ENCODE measurements around the gene NLGN3.

NLGN3 gene

GRCh38 chrX:71118985-71119535, 25.6 kb upstream of the NLGN3 start:
- no peak for DNase-seq

- DNase-seq, result no peak
Measured at GRCh38 chrX:71128166-71128833, 16.3 kb upstream of the NLGN3 start.

GRCh38 chrX:71128915-71129765, 15.5 kb upstream of the NLGN3 start:
- DNase-seq, result peak; percentile 54

GRCh38 chrX:71131510-71131909, 13.1 kb upstream of the NLGN3 start:
- no peak for DNase-seq

- no peak for DNase-seq
Measured at GRCh38 chrX:71140440-71140839, 4.2 kb upstream of the NLGN3 start.

GRCh38 chrX:71143508-71143907, 1.1 kb upstream of the NLGN3 start:
- no peak for DNase-seq

GRCh38 chrX:71147496-71148277, 3.0 kb downstream of the NLGN3 start:
- no peak for DNase-seq

- no peak for DNase-seq
Measured at GRCh38 chrX:71148278-71148663, 3.6 kb downstream of the NLGN3 start.

GRCh38 chrX:71151366-71151765, 6.7 kb downstream of the NLGN3 start:
- DNase-seq, result no peak

GRCh38 chrX:71154196-71154595, 9.6 kb downstream of the NLGN3 start:
- DNase-seq, result no peak

- no peak for DNase-seq
Measured at GRCh38 chrX:71154641-71155040, 10.0 kb downstream of the NLGN3 start.

- DNase-seq, result no peak
Measured at GRCh38 chrX:71158603-71159002, 14.0 kb downstream of the NLGN3 start.

- no peak for DNase-seq
Measured at GRCh38 chrX:71159335-71159734, 14.7 kb downstream of the NLGN3 start.

GRCh38 chrX:71160475-71160874, 15.8 kb downstream of the NLGN3 start:
- DNase-seq, result no peak

- no peak for DNase-seq
Measured at GRCh38 chrX:71162981-71163380, 18.3 kb downstream of the NLGN3 start.

GRCh38 chrX:71164071-71164470, 19.4 kb downstream of the NLGN3 start:
- no peak for DNase-seq

GRCh38 chrX:71166461-71166860, 21.8 kb downstream of the NLGN3 start:
- DNase-seq, result no peak

GRCh38 chrX:71167031-71167781, 22.6 kb downstream of the NLGN3 start:
- DNase-seq, result no peak

- DNase-seq, result no peak
Measured at GRCh38 chrX:71168134-71168533, 23.5 kb downstream of the NLGN3 start.

- no peak for DNase-seq
Measured at GRCh38 chrX:71169586-71169985, 24.9 kb downstream of the NLGN3 start.

GRCh38 chrX:71170660-71171059, 26.0 kb downstream of the NLGN3 start:
- DNase-seq, result no peak

GRCh38 chrX:71171110-71171801, 26.6 kb downstream of the NLGN3 start:
- no peak for DNase-seq

Measured in NCI-H2227 treated with DMSO at 0.1 percent for 48 hours (cell line).